T-helper 2 cell treated with Interferon-gamma antibody and Interleukin-4, amounts not matched to agents 5 μg/mL and 100 μg/mL, for 36 hours (primary cell): Measurements from ENCODE around the gene MAMDC4.

Experiments
- DNase-seq: peaks from one replicate; pipeline ENCODE4 v3.0.0; 2021; ENCODE audit warnings: low spot score
- H3K27ac Mint-ChIP-seq: one replicate; pipeline ENCODE4 v1.8.0; 2021; ENCODE audit warnings: mild to moderate bottlenecking, mixed read lengths
- H3K27me3 Mint-ChIP-seq: one replicate; pipeline ENCODE4 v1.8.0; 2021; ENCODE audit warnings: low read depth, mixed read lengths
- H3K36me3 Mint-ChIP-seq: one replicate; pipeline ENCODE4 v1.8.0; 2021; ENCODE audit warnings: low read depth, mixed read lengths
- H3K4me1 Mint-ChIP-seq: one replicate; pipeline ENCODE4 v1.8.0; 2021; ENCODE audit warnings: low read depth, mixed read lengths
- H3K4me3 Mint-ChIP-seq: one replicate; pipeline ENCODE4 v1.8.0; 2022; ENCODE audit warnings: mild to moderate bottlenecking, moderate library complexity, mixed read lengths
- H3K9me3 Mint-ChIP-seq: one replicate; pipeline ENCODE4 v1.8.0; 2021; ENCODE audit warnings: mixed read lengths

Gene MAMDC4

DNA sequence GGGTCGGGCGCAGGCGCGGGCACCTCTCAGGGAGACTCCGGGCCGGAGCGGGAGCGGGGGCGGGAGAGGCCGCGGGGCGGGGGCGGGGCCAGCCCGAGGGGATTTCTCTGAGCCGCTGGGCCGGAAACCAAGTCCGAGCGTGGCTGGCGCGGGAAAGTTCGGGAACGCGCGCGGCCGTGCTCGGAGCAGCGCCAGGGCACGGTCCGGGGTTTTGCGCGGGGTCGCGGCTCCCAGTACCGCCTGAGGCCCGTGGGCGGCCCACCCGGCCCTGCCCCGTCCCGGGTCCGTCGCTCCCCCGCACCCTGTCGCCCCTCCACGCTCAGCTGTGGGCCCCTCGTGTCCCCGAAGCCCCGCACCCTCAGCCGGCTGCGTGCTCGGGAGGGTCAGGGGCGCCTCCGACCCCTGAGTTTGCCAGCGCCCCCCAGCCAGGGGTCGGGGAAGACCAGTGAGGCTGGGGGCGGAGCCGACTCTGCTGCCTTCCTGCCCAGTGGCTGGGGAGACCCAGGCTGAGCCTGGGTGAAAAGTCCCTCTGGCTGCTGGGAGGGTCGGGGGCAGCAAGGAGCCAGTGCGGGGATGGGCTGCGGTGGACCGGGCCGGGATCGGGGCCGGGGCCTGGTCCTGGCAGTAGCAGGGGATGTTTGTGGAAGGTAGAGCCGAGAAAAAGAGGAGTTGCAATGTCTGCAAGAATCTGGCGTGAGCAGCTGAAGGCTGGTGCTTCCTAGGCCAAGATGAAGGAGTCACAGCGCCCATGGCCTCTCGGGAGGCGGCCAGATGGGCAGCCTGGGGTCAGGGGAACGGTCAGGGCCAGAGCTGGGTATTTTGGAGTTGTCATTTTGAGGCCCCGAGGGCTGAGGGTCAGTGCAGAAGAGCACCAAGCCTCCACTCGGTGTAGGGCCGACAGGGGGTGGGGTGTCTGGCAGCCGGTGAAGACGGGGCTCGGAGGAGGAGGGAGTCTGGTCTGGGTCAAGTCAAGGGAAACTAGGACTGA is 34.8 kb downstream of the MAMDC4 start:
- Mint-ChIP-seq H3K27ac (peak overlapping the region; percentile 90), H3K4me1 (peaks cover 30% of the 10 kb centered on the region), H3K36me3 (peaks cover 16% of the 10 kb centered on the region), H3K9me3 (no peaks in the 10 kb centered on the region), H3K27me3 (no peaks in the 10 kb centered on the region), H3K4me3 (peak overlapping the region; percentile 98)
- DNase-seq = peak; percentile 41

- H3K4me1 Mint-ChIP-seq = peaks cover 17% of the 10 kb centered on the region
- H3K27me3 Mint-ChIP-seq = no peaks in the 10 kb centered on the region
- no peaks in the 10 kb centered on the region for H3K9me3 Mint-ChIP-seq
- no peak for DNase-seq
- no peak overlapping the region for H3K27ac Mint-ChIP-seq
- H3K4me3 Mint-ChIP-seq = no peak overlapping the region
- H3K36me3 Mint-ChIP-seq = peaks cover 17% of the 10 kb centered on the region
Observed at GRCh38 chr9:136888454-136888853, 36.3 kb downstream of the MAMDC4 start.

GRCh38 chr9:136889858-136890257 is 37.7 kb downstream of the MAMDC4 start:
- H3K27me3 Mint-ChIP-seq = no peaks in the 10 kb centered on the region
- H3K4me3 Mint-ChIP-seq = no peak overlapping the region
- H3K27ac Mint-ChIP-seq = no peak overlapping the region
- no peaks in the 10 kb centered on the region for H3K9me3 Mint-ChIP-seq
- DNase-seq = no peak
- peaks cover 26% of the 10 kb centered on the region for H3K36me3 Mint-ChIP-seq
- H3K4me1 Mint-ChIP-seq = peaks cover 15% of the 10 kb centered on the region

DNA sequence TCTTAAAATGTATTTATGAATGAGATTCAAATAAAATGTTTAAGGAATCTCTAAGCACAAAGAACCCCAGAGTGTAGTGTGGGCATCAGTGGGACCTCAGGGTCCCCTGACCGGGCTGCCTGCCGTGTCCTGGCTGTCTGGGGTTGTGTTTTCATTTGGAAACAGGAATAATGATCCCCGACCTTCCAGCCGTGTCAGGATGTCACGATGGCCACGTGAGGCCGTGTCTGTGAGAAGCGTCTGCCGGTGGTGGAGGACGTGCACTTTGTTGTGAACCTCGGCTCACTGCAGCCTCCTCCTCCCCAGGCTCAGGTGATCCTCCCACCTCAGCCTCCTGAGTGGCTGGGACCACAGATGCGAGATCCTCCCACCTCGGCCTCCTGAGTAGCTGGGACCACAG is 38.5 kb downstream of the MAMDC4 start:
- Mint-ChIP-seq H3K9me3 (no peaks in the 10 kb centered on the region), H3K27me3 (no peaks in the 10 kb centered on the region), H3K4me1 (peaks cover 11% of the 10 kb centered on the region), H3K4me3 (no peak overlapping the region), H3K36me3 (peaks cover 30% of the 10 kb centered on the region), H3K27ac (no peak overlapping the region)
- no peak for DNase-seq

GRCh38 chr9:136896027-136896426 is 43.9 kb downstream of the MAMDC4 start:
- Mint-ChIP-seq H3K36me3 (peaks cover 38% of the 10 kb centered on the region), H3K9me3 (no peaks in the 10 kb centered on the region), H3K27me3 (no peaks in the 10 kb centered on the region), H3K4me1 (peaks cover 14% of the 10 kb centered on the region), H3K4me3 (no peak overlapping the region), H3K27ac (no peak overlapping the region)
- DNase-seq = no peak

DNA sequence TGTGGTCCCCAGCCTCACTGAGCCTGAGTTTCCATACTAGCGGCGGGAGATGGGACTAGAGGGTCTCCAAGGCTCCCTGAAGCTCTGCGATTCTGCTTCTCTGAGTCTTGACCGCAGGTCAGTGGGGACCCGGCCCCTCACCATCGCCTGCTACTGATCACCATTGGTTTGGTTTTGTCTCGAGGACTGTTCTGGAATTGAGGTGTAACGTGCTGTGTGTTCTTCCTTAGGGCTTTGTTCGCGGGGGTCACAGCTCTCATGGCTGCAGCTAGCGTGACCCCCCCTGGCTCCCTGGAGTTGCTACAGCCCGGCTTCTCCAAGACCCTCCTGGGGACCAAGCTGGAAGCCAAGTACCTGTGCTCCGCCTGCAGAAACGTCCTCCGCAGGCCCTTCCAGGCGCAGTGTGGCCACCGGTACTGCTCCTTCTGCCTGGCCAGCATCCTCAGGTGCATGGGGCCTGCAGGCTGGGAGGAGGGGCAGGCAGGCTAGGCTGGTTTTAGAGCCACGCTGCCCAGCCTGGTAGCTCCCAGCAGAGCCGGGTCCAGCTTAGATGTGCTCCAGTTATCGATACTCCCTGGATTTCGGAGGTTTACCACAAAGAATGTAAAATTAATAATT is 46.4 kb downstream of the MAMDC4 start:
- no peak overlapping the region for H3K27ac Mint-ChIP-seq

GRCh38 chr9:136899196-136899595 is 47.0 kb downstream of the MAMDC4 start:
- Mint-ChIP-seq H3K27ac (peak overlapping the region; percentile 63), H3K36me3 (peaks cover 45% of the 10 kb centered on the region), H3K4me3 (no peak overlapping the region), H3K4me1 (peaks cover 34% of the 10 kb centered on the region), H3K9me3 (no peaks in the 10 kb centered on the region), H3K27me3 (no peaks in the 10 kb centered on the region)
- no peak for DNase-seq

More for the DNA sequence above, 46.4 kb downstream of the MAMDC4 start:
- Mint-ChIP-seq H3K4me3 (no peak overlapping the region), H3K27me3 (no peaks in the 10 kb centered on the region), H3K36me3 (peaks cover 46% of the 10 kb centered on the region), H3K4me1 (peaks cover 35% of the 10 kb centered on the region), H3K9me3 (no peaks in the 10 kb centered on the region)
- no peak for DNase-seq

DNA sequence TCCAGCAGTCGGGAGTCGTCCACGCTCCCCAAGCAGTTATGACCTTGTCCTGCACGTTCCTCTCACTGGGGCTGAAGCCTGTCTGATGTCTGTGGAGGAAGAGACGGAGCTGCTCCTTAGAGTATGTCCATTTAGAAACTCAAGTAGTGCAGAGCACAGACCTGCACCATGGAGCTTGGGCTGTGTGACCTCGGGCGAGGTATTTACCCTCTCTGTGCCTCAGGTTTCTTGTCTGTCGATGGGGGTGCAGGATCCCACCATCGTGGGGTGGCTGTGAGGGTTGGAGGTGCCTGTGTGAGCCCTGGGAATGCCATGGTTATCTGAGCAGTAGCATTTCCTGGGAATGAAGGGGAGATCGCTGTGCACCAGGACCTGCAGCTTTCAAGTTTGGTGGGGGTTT is 48.4 kb downstream of the MAMDC4 start:
- Mint-ChIP-seq H3K9me3 (no peaks in the 10 kb centered on the region), H3K4me3 (no peak overlapping the region), H3K36me3 (peaks cover 42% of the 10 kb centered on the region), H3K27me3 (no peaks in the 10 kb centered on the region), H3K27ac (peak overlapping the region; percentile 94), H3K4me1 (peaks cover 36% of the 10 kb centered on the region)
- DNase-seq = no peak

- H3K27ac Mint-ChIP-seq = peak overlapping the region; percentile 94
- no peaks in the 10 kb centered on the region for H3K9me3 Mint-ChIP-seq
- H3K27me3 Mint-ChIP-seq = no peaks in the 10 kb centered on the region
- H3K4me3 Mint-ChIP-seq = peak overlapping the region; percentile 68
- H3K4me1 Mint-ChIP-seq = peaks cover 36% of the 10 kb centered on the region
- no peak for DNase-seq
- peaks cover 45% of the 10 kb centered on the region for H3K36me3 Mint-ChIP-seq
Observed at GRCh38 chr9:136900988-136901515, 48.9 kb downstream of the MAMDC4 start.

- H3K27me3 Mint-ChIP-seq = no peaks in the 10 kb centered on the region
- peak overlapping the region; percentile 68 for H3K4me3 Mint-ChIP-seq
- H3K27ac Mint-ChIP-seq = peak overlapping the region; percentile 94
- peak; percentile 85 for DNase-seq
- peaks cover 50% of the 10 kb centered on the region for H3K36me3 Mint-ChIP-seq
- peaks cover 37% of the 10 kb centered on the region for H3K4me1 Mint-ChIP-seq
- no peaks in the 10 kb centered on the region for H3K9me3 Mint-ChIP-seq
Observed at GRCh38 chr9:136901516-136902258, 49.5 kb downstream of the MAMDC4 start.

- DNase-seq = peak; percentile 92
- Mint-ChIP-seq H3K9me3 (no peaks in the 10 kb centered on the region), H3K4me1 (peaks cover 33% of the 10 kb centered on the region), H3K27ac (peak overlapping the region; percentile 94), H3K4me3 (peak overlapping the region; percentile 68), H3K36me3 (peaks cover 55% of the 10 kb centered on the region), H3K27me3 (no peaks in the 10 kb centered on the region)
Observed at GRCh38 chr9:136902259-136902821, 50.2 kb downstream of the MAMDC4 start.

GRCh38 chr9:136903041-136903554 is 51.0 kb downstream of the MAMDC4 start:
- no peak for DNase-seq
- Mint-ChIP-seq H3K27ac (peak overlapping the region; percentile 94), H3K9me3 (no peaks in the 10 kb centered on the region), H3K4me3 (peak overlapping the region; percentile 68), H3K27me3 (no peaks in the 10 kb centered on the region), H3K36me3 (peaks cover 60% of the 10 kb centered on the region), H3K4me1 (peaks cover 33% of the 10 kb centered on the region)

- H3K4me3 Mint-ChIP-seq = no peak overlapping the region
- DNase-seq = no peak
Observed at GRCh38 chr9:136906266-136906665, 54.1 kb downstream of the MAMDC4 start.

More at GRCh38 chr9:136906266-136906665, 54.1 kb downstream of the MAMDC4 start:
- H3K27ac Mint-ChIP-seq = no peak overlapping the region
- peaks cover 58% of the 10 kb centered on the region for H3K36me3 Mint-ChIP-seq
- H3K4me1 Mint-ChIP-seq = peaks cover 24% of the 10 kb centered on the region
- no peaks in the 10 kb centered on the region for H3K27me3 Mint-ChIP-seq
- H3K9me3 Mint-ChIP-seq = no peaks in the 10 kb centered on the region
